HG03280 (cell line): ENCODE results near the gene TMEM131L.
"Not testable (repeated sequence)": the region's sequence is repeated elsewhere in the genome, so short reads cannot be mapped to it uniquely, and the experiment has no call there.

ENCODE experiments used
- ATAC-seq: cut with Tn5 transposase; IDR thresholded peaks from one replicate; pipeline ENCODE4 v1.9.1; 2021; ENCODE audit warnings: mild to moderate bottlenecking, moderate library complexity; ENCODE audit not compliant: unreplicated experiment

The TMEM131L gene

DNA sequence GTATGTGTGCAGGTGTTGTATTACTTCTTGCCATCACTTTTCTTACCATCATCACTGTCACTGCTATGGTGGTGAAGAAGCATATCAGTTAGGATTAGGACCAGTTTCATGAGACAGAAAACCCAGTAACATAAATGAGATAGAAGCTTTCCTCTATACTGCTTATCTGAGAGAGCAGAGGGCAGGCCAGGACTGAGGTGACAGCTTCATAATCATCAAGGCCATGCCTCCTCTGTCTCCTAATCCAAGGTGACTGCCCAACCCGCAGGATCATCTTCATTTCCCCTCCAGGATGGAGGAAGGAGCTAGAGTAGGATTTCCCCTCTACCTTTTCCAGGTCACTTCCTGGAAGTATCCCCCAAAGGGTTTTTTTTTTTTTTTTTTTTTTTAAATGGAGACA, 35.4 kb downstream of the TMEM131L start:
- ATAC-seq = no peak

DNA sequence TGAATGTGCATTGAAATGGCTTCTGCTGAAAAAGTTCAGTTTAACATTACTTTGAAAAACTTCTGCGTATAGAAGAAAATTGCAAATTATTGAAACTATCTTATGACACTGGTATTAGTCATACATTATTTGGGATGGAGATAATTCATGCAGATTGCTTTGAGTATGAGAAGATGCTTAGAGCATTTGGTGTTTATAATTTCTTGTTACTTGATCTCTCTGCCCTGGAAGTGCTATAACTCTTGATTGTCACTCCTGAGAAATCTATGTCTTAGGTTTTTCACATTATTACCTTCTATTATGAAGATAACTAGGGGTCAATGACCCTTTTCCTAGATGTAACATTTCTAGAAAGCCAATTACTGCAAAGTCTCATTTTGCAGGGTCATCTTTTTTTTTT, 36.4 kb downstream of the TMEM131L start:
- ATAC-seq = no peak

DNA sequence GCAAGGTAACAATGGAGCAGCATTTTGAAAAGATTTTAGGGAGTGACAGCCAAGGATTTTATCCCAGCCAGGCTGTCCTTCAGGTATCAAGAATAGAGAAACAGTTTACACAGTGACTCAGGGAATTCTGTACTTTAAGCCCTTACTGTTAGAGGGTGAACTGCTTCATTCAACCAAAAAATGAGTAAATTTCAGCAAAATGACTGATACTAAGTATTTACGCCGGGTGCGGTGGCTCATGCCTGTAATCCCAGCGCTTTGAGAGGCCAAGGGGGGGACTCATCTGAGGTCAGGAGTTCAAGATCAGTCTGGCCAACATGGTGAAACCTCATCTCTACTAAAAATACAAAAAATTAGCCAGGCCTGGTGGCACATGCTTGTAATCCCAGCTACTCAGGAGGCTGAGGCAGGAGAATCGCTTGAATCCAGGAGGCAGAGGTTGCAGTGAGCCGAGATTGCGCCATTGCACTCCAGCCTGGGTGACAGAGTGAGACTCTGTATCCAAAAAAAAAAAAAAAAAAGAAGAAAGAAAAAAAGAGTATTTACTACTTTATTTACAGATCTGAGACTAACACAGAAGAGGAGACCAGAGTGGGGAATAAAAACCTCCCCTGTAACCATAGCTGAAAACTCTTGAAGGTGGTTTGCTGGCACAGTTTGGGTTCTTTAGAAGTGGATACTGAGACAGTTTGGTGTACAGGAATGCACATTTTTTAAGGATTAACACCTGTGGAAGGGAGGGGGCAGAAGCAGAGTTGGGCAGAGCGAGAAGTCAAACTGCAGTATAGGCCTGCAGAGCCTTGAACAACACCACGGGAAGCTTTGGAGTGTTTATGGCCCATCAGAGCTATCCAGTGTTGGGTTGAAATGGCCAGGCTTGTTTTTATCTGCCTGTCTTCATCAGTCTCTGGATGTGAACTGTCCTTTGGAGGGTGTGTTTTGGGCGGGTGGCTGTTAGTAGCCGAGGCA, 40.5 kb downstream of the TMEM131L start:
- no peak for ATAC-seq

DNA sequence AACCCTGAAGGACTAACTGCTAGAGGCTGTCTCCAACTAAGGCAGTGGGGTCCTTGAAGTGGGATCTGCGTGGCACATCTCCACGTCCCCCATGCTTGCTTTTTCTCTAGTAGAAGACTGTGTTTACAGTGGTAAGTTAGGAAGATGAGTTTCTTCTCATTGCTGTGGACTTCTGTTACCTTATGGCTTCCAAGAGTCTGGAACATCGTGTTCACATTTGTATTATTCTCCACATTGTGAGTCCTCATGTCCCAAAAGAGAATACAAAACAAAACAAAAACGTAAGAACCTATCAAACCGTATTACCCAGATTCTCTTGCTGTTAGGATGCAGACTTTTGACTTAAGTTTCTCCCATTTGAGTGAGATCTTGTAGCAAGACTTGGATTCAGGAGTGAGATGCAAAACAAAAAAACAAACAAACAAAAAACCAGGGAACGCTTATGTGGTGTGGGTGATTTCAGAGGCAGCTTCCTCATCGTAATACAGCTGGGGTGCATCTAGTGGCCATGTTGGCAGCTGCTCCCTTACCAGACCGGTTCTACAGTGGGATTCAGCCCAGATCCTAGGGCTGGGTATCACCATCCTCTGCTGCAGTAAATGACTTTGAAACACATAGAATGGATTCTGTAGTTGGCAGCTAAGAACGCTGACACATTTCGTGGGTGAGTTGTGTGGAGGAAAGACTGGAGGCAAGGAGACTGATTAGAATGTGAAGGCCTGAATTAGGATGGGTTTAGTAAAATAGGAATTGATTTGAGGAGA, 41.3 kb downstream of the TMEM131L start:
- no peak for ATAC-seq

DNA sequence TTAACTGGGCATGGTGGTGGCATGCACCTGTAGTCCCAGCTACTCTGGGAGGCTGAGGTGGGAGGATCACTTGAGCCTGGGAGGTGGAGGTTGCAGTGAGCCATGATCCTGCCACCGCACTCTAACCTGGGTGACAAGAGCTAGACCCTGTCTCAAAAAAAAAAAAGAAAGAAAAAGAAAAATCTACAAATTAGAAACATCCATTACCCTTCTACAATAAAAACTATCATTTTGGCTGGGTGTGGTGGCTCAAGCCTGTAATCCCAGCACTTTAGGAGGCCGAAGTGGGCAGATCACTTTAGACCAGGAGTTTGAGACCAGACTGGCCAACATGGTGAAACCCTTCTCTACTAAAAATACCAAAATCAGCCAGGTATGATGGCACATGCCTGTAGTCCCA, 43.1 kb downstream of the TMEM131L start:
- ATAC-seq = not testable (repeated sequence)

DNA sequence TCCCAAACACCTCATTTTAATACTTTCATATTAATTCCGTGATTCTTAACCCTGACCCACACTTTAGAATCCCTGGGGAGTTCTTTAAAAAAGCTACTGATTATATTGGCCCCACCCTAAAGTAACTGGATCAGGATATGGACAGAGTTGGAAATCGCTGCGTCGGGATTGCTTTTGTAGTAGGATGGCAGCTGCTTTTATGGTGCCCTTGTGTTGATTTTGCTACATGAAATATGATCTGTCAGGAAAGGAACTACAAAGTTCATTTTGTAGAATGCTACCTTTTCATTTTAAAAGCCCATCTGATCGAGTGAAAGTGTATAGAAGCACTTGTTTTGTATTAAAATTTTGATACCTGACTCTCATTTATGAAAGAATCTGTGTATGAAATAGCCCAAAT, 43.6 kb downstream of the TMEM131L start:
- ATAC-seq = no peak

DNA sequence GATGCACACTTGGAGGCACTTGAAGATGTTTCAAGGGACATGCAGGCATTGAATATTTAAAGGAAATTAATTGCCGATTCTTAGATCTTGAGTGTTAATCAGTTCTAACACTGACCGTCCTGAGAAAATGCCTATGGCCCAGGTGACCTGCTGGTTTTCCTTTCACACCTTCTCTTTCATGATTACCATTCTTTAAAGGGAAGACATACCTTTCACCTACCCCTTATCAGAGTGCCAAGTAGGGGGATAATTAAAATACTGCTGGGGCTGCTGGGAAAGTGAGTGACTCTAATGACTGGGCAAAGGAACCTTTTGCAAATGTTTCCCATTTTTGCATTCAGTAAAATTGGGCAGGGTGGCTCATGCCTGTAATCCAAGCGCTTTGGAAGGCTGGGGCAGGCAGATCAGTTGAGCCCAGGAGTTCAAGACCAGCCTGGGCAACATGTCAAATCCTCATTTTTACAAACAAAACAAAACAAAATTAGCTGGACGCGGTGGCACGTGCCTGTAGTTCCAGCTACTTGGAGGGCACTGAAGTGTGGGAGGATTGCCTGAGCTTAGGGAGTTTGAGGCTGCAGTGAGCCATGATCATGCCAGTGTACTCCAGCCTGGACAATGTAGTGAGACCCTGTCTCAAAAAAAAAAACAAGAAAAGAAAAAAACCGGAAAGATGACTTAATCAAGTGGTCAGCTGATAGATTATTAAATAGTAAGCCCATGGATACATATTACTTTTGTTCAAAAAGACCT, 44.3 kb downstream of the TMEM131L start:
- ATAC-seq = no peak

DNA sequence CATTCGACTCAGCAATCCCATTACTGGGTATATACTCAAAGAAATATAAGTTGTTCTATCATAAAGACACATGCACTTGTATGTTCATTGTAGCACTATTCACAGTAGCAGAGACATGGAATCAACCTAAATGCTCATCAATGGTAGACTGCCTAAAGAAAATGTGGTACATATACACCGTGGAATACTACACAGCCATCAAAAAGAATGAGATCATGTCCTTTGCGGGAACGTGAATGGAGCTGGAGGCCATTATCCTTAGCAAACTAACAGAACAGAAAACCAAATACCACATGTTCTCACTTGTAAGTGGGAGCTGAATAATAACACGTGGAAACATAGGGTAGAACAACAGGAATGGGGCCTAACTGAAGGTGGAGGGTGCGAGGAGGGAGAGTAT, 44.9 kb downstream of the TMEM131L start:
- ATAC-seq = no peak

DNA sequence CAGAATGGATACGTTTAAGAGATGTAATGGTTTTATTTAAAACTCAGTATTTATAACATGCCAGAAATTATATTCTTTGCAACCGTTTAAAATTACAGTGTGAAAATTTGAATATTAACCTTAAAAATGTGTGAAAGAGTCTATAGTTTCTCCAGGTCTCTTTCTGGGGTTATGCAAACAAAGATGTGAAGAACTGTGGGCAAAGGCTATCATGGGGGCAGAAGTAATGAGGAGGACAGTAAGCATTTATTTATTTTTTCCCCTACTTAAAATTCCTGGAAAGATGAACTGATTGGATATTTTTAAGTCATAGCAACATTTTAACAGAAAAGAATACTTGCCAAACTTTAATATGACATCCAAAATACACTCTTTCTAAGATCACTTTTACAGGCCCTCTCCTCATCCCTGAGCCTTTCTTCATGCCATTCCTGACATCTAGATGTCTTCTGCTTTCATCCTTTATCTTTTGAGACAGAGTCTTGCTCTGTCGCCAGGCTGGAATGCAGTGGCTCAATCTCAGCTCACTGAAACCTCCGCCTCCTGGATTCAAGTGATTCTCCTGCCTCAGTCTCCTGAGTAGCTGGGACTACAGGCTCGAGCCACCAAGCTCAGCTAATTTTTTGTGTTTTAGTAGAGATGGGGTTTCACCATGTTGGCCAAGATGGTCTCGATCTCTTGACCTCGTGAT, 46.1 kb downstream of the TMEM131L start:
- no peak for ATAC-seq

DNA sequence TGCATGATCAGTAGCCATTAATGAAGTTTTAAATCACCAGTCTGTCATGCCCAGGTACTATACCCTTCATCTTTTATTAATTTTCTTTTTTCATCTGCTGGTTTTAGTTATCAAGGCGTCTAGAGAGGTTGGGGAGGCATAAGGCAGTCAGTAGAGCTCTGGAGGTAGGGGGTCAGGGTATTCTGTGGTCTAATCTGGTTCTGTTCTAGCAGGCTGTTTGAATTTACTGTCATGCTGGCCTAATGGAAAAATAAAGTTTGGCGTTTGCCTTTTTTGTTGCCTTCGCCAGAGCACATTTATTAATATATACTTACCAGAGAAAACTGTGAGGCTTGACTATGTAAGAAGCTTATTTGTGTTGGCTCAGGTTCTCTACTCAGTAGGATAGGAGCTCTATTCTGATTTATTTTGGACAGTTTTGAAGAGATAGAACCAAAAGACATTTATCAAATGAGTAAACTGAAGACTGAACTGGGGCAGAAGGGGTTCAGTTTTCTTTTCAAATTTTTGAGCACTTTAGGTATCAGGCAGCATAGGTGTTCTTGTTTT, 46.9 kb downstream of the TMEM131L start:
- no peak for ATAC-seq

DNA sequence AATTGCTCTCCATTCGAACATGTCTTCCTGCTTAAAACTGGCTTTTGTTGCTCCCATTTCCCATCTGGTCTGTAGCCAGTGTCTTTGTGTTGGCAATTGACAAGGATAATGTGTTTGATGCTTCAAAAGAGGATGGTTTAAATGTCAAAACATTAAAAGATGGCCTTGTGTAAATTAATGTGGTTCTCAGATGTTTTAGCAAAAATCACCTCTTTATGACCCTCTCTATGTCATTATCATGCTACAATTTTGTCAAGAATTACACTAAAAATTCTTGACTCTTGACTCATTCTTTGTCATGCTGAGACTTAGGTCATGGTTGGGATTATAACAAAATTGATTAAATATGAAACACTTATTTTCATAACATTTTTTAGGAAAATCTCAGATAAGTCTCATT, 47.4 kb downstream of the TMEM131L start:
- ATAC-seq = no peak

DNA sequence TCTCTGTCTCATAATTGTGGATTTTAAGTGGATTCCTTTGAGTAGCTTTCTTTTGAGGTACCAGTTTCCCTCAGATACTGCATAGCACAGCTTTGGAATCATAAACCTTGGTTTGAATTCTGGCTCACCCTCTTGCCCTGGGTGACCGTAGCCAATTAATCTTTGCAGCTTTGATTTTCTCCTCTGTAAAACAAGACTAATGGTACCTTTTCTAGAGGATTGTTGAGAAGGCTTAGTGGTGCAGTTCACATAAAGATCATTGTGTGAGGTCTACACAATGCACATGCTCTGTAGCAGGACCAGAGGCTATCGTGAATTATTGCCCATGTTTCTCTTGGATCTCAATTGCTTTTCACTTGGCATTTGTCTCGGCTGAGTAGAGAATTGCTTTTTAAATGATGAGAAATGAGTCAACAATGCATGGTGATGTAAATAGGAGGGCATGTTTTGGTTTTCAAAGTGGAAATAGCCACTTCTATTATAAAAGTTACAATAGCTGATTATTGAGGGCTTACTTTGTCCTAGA, 47.9 kb downstream of the TMEM131L start:
- no peak for ATAC-seq

DNA sequence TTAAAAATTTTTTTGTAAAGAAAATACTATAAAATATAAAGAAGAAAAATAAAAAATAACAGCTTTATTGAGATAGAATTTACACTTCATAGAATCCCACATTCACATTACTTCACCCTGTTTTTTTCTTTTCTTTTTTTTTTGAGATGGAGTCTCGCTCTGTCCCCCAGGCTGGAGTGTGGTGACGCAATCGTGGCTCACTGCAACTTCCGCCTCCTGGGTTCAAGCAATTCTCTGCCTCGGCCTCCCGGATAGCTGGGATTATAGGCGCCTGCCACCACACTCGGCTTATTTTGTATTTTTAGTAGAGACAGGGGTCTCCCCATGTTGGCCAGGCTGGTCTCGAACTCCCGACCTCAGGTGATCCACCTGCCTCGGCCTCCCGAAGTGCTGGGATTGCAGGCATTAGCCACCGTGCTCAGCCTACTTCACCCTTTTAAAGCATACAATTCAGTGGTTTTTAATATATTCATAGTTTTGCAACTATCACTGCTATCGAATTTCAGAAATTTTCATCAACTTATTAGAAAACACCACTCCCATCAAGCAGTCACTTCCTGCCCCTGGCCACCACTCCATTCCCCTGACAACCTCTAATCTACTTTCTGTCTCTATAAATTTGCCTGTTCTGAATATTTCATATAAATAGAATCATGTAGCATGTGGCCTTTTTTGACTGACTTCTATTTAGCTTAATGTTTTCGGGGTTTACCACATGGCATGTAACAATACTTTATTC, 48.7 kb downstream of the TMEM131L start:
- no peak for ATAC-seq

DNA sequence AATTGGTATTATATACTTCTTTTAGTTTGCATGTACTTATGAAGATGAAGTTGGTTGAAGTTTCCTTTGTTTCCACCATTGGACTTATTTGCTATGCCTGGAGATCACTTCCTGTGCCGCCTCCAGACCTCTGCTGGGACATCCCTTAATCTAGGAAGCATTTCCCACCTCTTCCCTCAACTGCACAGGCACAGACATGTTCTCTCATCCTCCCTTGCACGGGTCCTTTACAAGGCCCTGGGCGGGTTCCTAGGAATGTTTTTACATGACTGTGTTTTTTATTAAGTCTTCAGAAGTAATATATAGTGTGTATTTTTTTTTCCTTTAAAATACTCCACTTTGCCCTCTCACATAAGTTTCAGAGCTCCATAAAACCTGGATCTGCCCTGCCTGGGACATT, 51.0 kb downstream of the TMEM131L start:
- no peak for ATAC-seq

DNA sequence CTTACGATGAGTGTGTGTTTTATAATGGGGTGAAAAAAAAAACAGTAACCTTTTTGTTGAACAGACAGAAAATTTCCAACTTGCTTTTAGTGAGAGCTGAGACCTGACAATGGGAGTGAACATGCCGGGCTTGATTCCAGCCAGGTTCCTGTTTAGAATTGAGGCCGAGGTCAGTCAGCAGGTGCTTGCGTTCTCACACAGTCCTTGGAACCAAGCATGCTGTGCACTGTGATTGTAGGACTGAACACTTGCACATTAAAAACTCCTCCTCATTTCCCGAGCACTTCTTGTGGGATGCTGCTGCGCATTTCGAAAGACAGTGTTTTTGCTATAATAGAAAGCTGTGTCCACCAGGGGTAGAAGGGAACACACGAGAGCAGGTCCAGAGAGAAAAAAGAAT, 51.8 kb downstream of the TMEM131L start:
- no peak for ATAC-seq

DNA sequence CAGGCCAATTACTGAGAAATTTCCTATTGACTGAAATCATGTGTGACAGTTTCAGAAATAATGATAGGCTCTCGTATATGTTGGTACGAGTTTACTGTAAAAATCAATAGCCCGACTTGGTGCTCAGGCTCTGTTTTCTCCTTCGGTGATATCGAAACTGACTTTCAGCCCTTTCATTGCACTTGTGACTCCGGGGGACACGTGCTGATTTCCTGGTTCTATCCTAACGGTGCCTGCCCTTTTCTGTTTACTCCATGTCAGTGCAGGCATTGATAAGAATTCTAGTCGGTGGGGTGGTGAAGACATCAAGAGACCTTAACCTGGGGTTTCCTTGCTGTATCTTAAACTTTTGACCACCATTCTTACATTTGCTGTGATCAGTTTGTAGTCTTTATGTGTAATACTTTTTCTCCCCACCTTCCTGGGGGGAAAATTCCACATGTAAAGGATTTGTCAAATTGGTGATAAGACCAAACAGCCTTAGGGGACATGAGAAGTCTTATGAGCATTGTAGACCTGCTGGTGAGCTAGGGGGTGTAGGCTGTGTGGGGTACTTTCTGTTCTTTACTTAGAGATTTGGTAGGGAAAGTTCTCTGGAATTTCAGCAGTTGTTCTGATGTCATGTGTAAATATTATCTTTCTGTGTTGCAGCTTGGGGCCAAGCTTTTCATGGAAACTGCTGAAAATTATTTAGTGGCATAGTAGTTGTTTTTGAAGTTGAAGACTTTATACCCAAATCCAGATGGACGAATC, 52.7 kb downstream of the TMEM131L start:
- no peak for ATAC-seq

DNA sequence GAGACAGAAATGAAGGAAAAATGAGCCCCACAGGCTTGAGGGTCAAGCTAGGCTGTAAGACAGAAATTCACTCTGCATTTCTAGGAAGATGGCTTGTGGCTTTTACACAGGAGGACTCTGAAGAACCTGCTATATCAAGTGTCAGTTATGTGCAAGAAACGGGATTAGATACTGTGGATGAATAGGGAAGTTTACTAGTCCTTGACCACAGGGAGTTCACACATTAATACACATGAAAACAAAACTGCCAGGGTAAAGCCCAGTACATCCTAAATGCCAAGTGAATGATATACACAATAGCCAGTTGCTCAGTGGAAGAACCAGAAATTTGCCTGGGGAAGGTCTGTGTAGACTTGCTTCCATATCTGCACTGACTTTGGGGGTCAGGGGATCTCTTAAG, 53.5 kb downstream of the TMEM131L start:
- ATAC-seq = no peak

DNA sequence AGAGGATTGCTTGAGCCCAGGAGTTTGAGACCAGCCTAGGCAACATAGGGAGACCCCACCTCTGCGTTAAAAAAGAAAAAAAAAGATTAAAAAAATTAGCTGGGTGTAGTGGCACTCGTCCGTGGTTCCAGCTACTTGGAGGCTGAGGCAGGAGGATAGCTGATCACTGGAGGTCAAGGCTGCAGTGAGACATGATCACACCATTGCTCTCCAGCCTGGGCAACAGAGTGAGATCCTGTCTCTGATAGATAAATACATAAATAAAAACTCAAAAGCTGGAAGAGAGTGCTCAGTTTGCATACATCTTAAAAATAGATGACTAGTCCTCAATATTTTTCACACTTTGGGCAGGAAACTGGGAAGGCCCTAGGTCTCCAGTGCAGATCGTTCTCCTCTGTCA, 54.1 kb downstream of the TMEM131L start:
- no peak for ATAC-seq

DNA sequence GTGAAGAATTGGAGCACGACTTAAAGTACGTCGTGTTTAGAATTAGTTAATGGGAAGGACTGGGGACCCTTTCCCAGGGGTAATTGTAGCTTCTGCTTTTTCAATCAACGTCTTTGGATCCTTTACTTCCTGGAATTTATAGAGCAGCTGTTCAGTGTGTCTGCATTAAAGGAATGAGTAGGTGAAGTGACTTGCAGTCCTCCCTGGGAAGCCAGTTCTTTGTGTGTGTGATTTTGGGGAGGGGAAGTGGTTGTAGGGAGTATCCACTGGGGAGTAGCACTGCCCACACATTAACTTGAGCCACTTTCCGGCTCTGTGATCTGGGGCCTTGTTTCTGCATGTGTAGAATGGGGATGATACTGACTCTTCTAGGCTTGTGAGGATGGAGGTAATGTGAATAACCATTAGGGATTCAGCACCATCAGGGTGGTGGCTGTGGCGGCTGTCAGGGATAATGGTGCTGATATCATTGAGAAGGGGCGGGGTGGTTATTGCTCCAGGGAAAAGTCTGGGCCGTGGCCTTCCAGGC, 54.7 kb downstream of the TMEM131L start:
- no peak for ATAC-seq
